Panc1 (cell line): ENCODE measurements around the gene TMEM101.

ENCODE experiments used
- CTCF ChIP-seq: fragments of 450-650 bp; IDR thresholded peaks from 2 replicates; pipeline ENCODE4 v1.5.1; 2017; ENCODE audit warnings: mild to moderate bottlenecking
- POLR2AphosphoS5 ChIP-seq: IDR thresholded peaks from 2 replicates; pipeline ENCODE4 v1.6.1; 2012; ENCODE audit warnings: mild to moderate bottlenecking, low read depth, low read length, moderate library complexity
- SIN3A ChIP-seq: IDR thresholded peaks from 2 replicates; pipeline ENCODE4 v1.6.1; 2012; ENCODE audit warnings: low read depth, mild to moderate bottlenecking, low read length, moderate library complexity, borderline replicate concordance; ENCODE audit not compliant: insufficient read depth
- TCF7L2 ChIP-seq: IDR thresholded peaks from 2 replicates; pipeline ENCODE4 v1.6.1; 2011; ENCODE audit warnings: mild to moderate bottlenecking, low read depth, low read length, inconsistent platforms

GRCh38 chr17:44006598-44007345 lies 8.0 kb downstream of the TMEM101 start:
- TF ChIP-seq POLR2AphosphoS5 (no peak), CTCF (peak; percentile 60), SIN3A (no peak), TCF7L2 (no peak)
